GM18868 (cell line): ENCODE results near the gene PCYT2.

ENCODE experiments used
- ATAC-seq: cut with Tn5 transposase; IDR thresholded peaks from one replicate; pipeline ENCODE4 v1.9.1; 2021; ENCODE audit warnings: mild to moderate bottlenecking, moderate library complexity; ENCODE audit not compliant: unreplicated experiment

The PCYT2 gene

GRCh38 chr17:81944858-81945257 lies 33.7 kb upstream of the PCYT2 start:
- no peak for ATAC-seq

GRCh38 chr17:81942167-81942553 lies 31.0 kb upstream of the PCYT2 start:
- no peak for ATAC-seq

- ATAC-seq = no peak
These were observed 30.4 kb upstream of the PCYT2 start for GRCh38 chr17:81941484-81942166.

GRCh38 chr17:81940538-81941483 lies 29.6 kb upstream of the PCYT2 start:
- no peak for ATAC-seq

- ATAC-seq = no peak
These were observed 28.7 kb upstream of the PCYT2 start for GRCh38 chr17:81939881-81940385.

GRCh38 chr17:81939218-81939617 lies 28.0 kb upstream of the PCYT2 start:
- no peak for ATAC-seq

GRCh38 chr17:81935709-81936084 lies 24.5 kb upstream of the PCYT2 start:
- no peak for ATAC-seq

GRCh38 chr17:81934850-81935708 lies 23.9 kb upstream of the PCYT2 start:
- ATAC-seq = no peak

GRCh38 chr17:81934098-81934757 lies 23.0 kb upstream of the PCYT2 start:
- no peak for ATAC-seq

GRCh38 chr17:81933178-81933699 lies 22.0 kb upstream of the PCYT2 start:
- no peak for ATAC-seq

- ATAC-seq = no peak
These were observed 21.3 kb upstream of the PCYT2 start for GRCh38 chr17:81932333-81932983.

- no peak for ATAC-seq
These were observed 20.5 kb upstream of the PCYT2 start for GRCh38 chr17:81931557-81932332.

GRCh38 chr17:81931189-81931556 lies 20.0 kb upstream of the PCYT2 start:
- no peak for ATAC-seq

- ATAC-seq = no peak
These were observed 19.2 kb upstream of the PCYT2 start for GRCh38 chr17:81930142-81931125.

GRCh38 chr17:81929253-81930141 lies 18.3 kb upstream of the PCYT2 start:
- ATAC-seq = no peak

GRCh38 chr17:81928544-81929252 lies 17.5 kb upstream of the PCYT2 start:
- ATAC-seq = no peak
